OCI-LY1 (cell line): ENCODE results near the gene KIF25.

Experiments used
- EZH2 ChIP-seq: fragments of 200-600 bp; sonication (generic), shearing (Covaris generic); IDR thresholded peaks from 2 replicates; pipeline ENCODE4 v1.8.0; 2017; ENCODE audit warnings: borderline replicate concordance, mixed run types, mild to moderate bottlenecking, antibody characterized with exemption, low read length, moderate library complexity, mixed read lengths
- TF ChIP-seq, protein P1 (sequence below): fragments of 200-600 bp; sonication (generic), shearing (Covaris generic); IDR thresholded peaks from 2 replicates; pipeline ENCODE4 v1.5.1; 2017; ENCODE audit warnings: mild to moderate bottlenecking, antibody characterized with exemption, low read length, moderate library complexity, mixed read lengths

DNA sequence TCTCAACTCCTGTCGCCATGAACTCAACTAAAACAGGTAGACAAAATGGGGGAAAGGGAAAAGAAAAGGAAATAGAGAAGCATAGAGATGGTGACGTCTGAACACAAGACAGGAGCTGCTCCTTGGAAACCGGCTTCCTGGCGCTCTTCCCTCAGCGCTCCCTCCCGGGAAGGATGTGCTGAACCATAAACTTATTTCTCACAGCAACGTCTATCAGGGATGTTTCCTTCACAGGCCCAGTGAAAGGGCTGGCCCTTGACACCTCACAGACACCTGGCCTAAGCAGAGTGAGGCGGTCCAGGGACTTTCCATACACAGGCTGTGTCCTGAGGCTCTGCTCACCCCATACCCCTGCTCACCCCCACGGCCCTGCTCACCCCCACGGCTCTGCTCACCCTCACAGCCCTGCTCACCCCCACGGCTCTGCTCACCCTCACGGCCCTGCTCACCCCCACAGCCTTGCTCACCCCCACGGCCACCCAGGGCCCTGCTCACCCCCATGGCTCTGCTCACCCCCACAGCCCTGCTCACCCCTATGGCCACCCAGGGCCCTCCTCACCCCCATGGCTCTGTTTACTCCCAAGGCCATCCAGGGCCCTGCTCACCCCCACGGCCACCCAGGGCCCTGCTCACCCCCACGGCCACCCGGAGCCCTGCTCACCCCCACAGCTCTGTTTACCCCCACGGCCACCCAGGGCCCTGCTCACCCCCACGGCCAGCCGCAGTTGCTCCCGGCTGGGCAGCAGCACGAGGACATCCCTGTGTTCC is 80.9 kb downstream of the KIF25 start:
- TF ChIP-seq EZH2: no peak
- TF ChIP-seq, protein P1, sequence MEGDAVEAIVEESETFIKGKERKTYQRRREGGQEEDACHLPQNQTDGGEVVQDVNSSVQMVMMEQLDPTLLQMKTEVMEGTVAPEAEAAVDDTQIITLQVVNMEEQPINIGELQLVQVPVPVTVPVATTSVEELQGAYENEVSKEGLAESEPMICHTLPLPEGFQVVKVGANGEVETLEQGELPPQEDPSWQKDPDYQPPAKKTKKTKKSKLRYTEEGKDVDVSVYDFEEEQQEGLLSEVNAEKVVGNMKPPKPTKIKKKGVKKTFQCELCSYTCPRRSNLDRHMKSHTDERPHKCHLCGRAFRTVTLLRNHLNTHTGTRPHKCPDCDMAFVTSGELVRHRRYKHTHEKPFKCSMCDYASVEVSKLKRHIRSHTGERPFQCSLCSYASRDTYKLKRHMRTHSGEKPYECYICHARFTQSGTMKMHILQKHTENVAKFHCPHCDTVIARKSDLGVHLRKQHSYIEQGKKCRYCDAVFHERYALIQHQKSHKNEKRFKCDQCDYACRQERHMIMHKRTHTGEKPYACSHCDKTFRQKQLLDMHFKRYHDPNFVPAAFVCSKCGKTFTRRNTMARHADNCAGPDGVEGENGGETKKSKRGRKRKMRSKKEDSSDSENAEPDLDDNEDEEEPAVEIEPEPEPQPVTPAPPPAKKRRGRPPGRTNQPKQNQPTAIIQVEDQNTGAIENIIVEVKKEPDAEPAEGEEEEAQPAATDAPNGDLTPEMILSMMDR: no peak
